K562 (cell line): ENCODE measurements around the gene NDUFAF8. TPM values are rescaled to one million over a fixed set of nuclear protein-coding genes. Genes with fewer than 3 reads are reported as not detected.

Source experiments
- ATAC-seq: fragments of 200-7000 bp; cut with Tn5 transposase; 3 replicates; pipeline ENCODE4 v1.9.1; 2020; ENCODE audit warnings: moderate library complexity
- BruUV-seq: library from RNA; stranded (reverse); fragments of 400-500 nt; replicated peaks from 2 replicates; lab custom pipeline; 2021; lab: Mats Ljungman, UMichigan
- CTCF ChIA-PET: fragments of 300-600 bp; formaldehyde crosslinking; extraction: SDS; loops from one replicate; lab custom pipeline; 2021; ENCODE audit warnings: low intra/inter-chr PET ratio; lab: Yijun Ruan, JAX
- POLR2A ChIA-PET: fragments of 300-600, 350-650 bp; sonication (Branson Sonifier 250); formaldehyde crosslinking; extraction: SDS; loops from one replicate; lab custom pipeline; 2021; ENCODE audit warnings: antibody characterized with exemption, inconsistent platforms; lab: Yijun Ruan, JAX
- DNase-seq, 4 experiments: peaks; one replicate each; pipeline versions ENCODE4 v3.0.0 to v3.0.0-alpha.2; 2011 to 2018; ENCODE audit warnings: low spot score in 3 of 4, mixed read lengths in 3 of 4; ENCODE audit errors: extremely low read depth in 1 of 4
- FAIRE-seq: peaks from 2 replicates; lab custom pipeline; 2011; peaks lifted over from hg19 to GRCh38; lab: Jason Lieb, UNC
- H2AFZ ChIP-seq: 2 replicates; pipeline ENCODE4 v1.6.0; 2011; ENCODE audit warnings: low read depth, low read length, control low read depth, inconsistent platforms
- H3K27ac ChIP-seq: fragments of 200-600 bp; 3 replicates; pipeline ENCODE4 v1.8.0; 2011; ENCODE audit warnings: low read depth, mild to moderate bottlenecking, control low read depth, inconsistent platforms, low read length, moderate library complexity, mixed read lengths; ENCODE audit errors: extremely low read depth
- H3K27me3 ChIP-seq, 2 experiments: fragments of 300-600 bp in 1 of 2; 2 replicates in 1 of 2; 3 replicates in 1 of 2; pipeline versions ENCODE4 v1.6.0 to v1.8.0; 2011; ENCODE audit warnings: inconsistent platforms in 2 of 2, low read length in 2 of 2, mild to moderate bottlenecking in 1 of 2, mixed read lengths in 1 of 2, moderate library complexity in 1 of 2; ENCODE audit not compliant: control insufficient read depth in 2 of 2, insufficient read depth in 2 of 2
- H3K36me3 ChIP-seq: fragments of 300-600 bp; 3 replicates; pipeline ENCODE4 v1.8.0; 2011; ENCODE audit warnings: mild to moderate bottlenecking, low read length, inconsistent platforms; ENCODE audit not compliant: control insufficient read depth, insufficient read depth
- H3K4me1 ChIP-seq, 2 experiments: fragments of 200-600 bp in 1 of 2; replicated peaks in 1 of 2; 2 replicates in 1 of 2; 3 replicates in 1 of 2; pipeline versions ENCODE4 v1.5.1 to v1.8.0; 2011; ENCODE audit warnings: inconsistent platforms in 2 of 2, low read length in 2 of 2, mild to moderate bottlenecking in 1 of 2, mixed read lengths in 1 of 2, moderate library complexity in 1 of 2; ENCODE audit not compliant: control insufficient read depth in 2 of 2, insufficient read depth in 2 of 2
- H3K4me2 ChIP-seq: 2 replicates; pipeline ENCODE4 v1.6.1; 2011; ENCODE audit warnings: low read length, control low read depth, inconsistent platforms, mixed read lengths; ENCODE audit not compliant: insufficient read depth
- H3K4me3 ChIP-seq: fragments of 200-600 bp; sonication (generic), shearing (Covaris generic); 2 replicates; pipeline ENCODE4 v1.5.1; 2016; ENCODE audit warnings: control low read depth, inconsistent platforms
- H3K79me2 ChIP-seq: fragments of 200-600 bp; 3 replicates; pipeline ENCODE4 v1.8.0; 2011; ENCODE audit warnings: low read length, inconsistent platforms; ENCODE audit not compliant: control insufficient read depth, insufficient read depth
- H3K9ac ChIP-seq, 2 experiments: 2 replicates each; pipeline versions ENCODE4 v1.6.0 to v1.6.1; 2011; ENCODE audit warnings: low read depth in 2 of 2, low read length in 2 of 2, control low read depth in 1 of 2, inconsistent platforms in 1 of 2, mild to moderate bottlenecking in 1 of 2, mixed read lengths in 1 of 2; ENCODE audit not compliant: insufficient read depth in 1 of 2
- H3K9me1 ChIP-seq: one replicate; pipeline ENCODE4 v1.6.0; 2011; ENCODE audit warnings: inconsistent platforms, mild to moderate bottlenecking, low read length, moderate library complexity; ENCODE audit not compliant: control insufficient read depth, insufficient read depth
- H3K9me3 ChIP-seq: replicated peaks from 2 replicates; pipeline ENCODE4 v1.5.1; 2011; ENCODE audit warnings: low read depth, low read length, inconsistent platforms; ENCODE audit not compliant: control insufficient read depth, insufficient read depth
- H4K20me1 ChIP-seq: replicated peaks from 2 replicates; pipeline ENCODE4 v1.6.1; 2011; ENCODE audit warnings: low read length, inconsistent platforms, mixed read lengths; ENCODE audit not compliant: control insufficient read depth, insufficient read depth
- ELF1 ChIP-seq: fragments of 200-800 bp; sonication (Bioruptor generic); IDR thresholded peaks from 2 replicates; pipeline ENCODE4 v1.6.1; 2016; ENCODE audit warnings: missing genetic modification characterization, missing compliant biosample characterization
- SP2 ChIP-seq: IDR thresholded peaks from 2 replicates; pipeline ENCODE4 v1.6.1; 2011; ENCODE audit warnings: mild to moderate bottlenecking, low read depth, low read length, moderate library complexity; ENCODE audit not compliant: poor library complexity, severe bottlenecking; ENCODE audit errors: extremely low read depth
- ZNF551 ChIP-seq: fragments of 250-450 bp; sonication (Bioruptor Pico); IDR thresholded peaks from 2 replicates; pipeline ENCODE4 v1.5.0; 2021; ENCODE audit warnings: mild to moderate bottlenecking, moderate library complexity
- WGBS: fragments of 100-300 bp; shearing (Covaris generic); methylation state at CpG from one replicate; pipeline ENCODE4 v1.1.6; 2016; ENCODE audit warnings: low coverage, mixed read lengths; ENCODE audit not compliant: insufficient coverage; ENCODE audit errors: missing lambda C conversion rate; 5-methylcytosine and 5-hydroxymethylcytosine counted together
- in situ Hi-C: fragments of 300-500 bp; cut with MboI; formaldehyde crosslinking; loops from 4 replicates; pipeline ENCODE4 v1.15.0; 2018; ENCODE audit warnings: inconsistent platforms, mixed read lengths
- intact Hi-C: fragments of 100-400 bp; cut with micrococcal nuclease; formaldehyde crosslinking; loops from 2 replicates; pipeline ENCODE4 v1.14.2; 2022
- polyA plus RNA-seq, 8 experiments: library from polyadenylated mRNA; depleted of rRNA in 4 of 8; stranded (reverse) in 5 of 8; unstranded in 3 of 8; fragments of >200 nt; fragmentation: Nextera tagmentation in 2 of 8; fragmentation: Illumina TruSeq in 1 of 8; extraction: Ambion mirVana in 2 of 8; extraction: Trizol in 1 of 8; gene quantifications; 2 replicates each; pipeline versions ENCODE4 v1.2.1 to v1.2.3, GENCODE V29; 2011 to 2014; ENCODE audit warnings: inconsistent platforms in 1 of 8, missing spikeins in 1 of 8
- total RNA-seq, 7 experiments: library from RNA; depleted of rRNA in 6 of 7; stranded (reverse); fragments of >200 nt in 6 of 7; fragmentation: Illumina TruSeq in 2 of 7; extraction: Trizol in 2 of 7; gene quantifications; 2 replicates each; pipeline versions ENCODE4 v1.2.1 to v1.2.3, GENCODE V29; 2011 to 2021; ENCODE audit warnings: low replicate concordance in 1 of 7

NDUFAF8 gene
- total and polyA plus RNA-seq, 9 of the 15 experiments (the other 6 are each of a cell fraction or from before 2014, with no cell fraction given), result 13.5 to 144 (median 90.0) TPM

GRCh38 chr17:81206657-81207056 lies 32.5 kb upstream of the NDUFAF8 start:
- Histone ChIP-seq H3K4me2 (no peak overlapping the region), H3K4me3 (no peak overlapping the region), H4K20me1 (no peaks in the 10 kb centered on the region), H3K4me1 (peaks cover 0 to 16% of the 10 kb centered on the region in 2 experiments; a peak in 2 of 5 replicates), H3K27me3 (no peaks in the 10 kb centered on the region), H3K79me2 (no peaks in the 10 kb centered on the region), H3K36me3 (0 out of 3 replicates have a peak, but pooled peaks cover 3% of the 10 kb centered on the region), H2AFZ (no peak overlapping the region), H3K9me1 (no peaks in the 10 kb centered on the region), H3K9ac (no peak overlapping the region), H3K9me3 (no peaks in the 10 kb centered on the region), H3K27ac (no peak overlapping the region)
- WGBS, result 87% methylated on average over 9 of the region's 12 CpGs
- ChIA-PET POLR2A (interaction anchor here (0.6 kb wide), 1 partner anchor 35 kb away, joined by 3 read pairs; no protein-coding TSS in a partner anchor), CTCF (interaction anchor here (0.7 kb wide), 1 partner anchor 19 kb away, joined by 4 read pairs; no protein-coding TSS in a partner anchor)
- intact Hi-C loops (no loop called here), in situ Hi-C loops (no loop called here)
- DNase-seq (no peak), ATAC-seq (no peak), FAIRE-seq (no peak)
- BruUV-seq, result no TSS peak
- no peak for TF ChIP-seq SP2
- no peak for TF ChIP-seq ZNF551 (CRISPR knock-in tag)
- no peak for TF ChIP-seq ELF1 (tag)
